Adrenal gland (tissue), 12 donors: Measurements from ENCODE around the gene SIGLEC9. TPM values are rescaled to one million over a fixed set of nuclear protein-coding genes. Genes with fewer than 3 reads are reported as not detected.
A peak's percentile ranks its signal among the peaks of the same experiment; 100 is the strongest.

Source experiments
- DNase-seq, 7 donors: peaks; one replicate each; pipeline ENCODE4 v3.0.0-alpha.2; 2019 to 2020
- H3K27ac ChIP-seq, 5 donors: fragments of 200-600 bp; sonication (generic) in 4 of 5; 1 replicate in 3 of 5; 2 replicates in 2 of 5; pipeline versions ENCODE4 v1.5.1 to v1.8.0; 2016 to 2020; ENCODE audit warnings: mild to moderate bottlenecking in 1 of 5
- H3K27me3 ChIP-seq: fragments of 200-600 bp; 2 replicates; pipeline ENCODE4 v1.8.0; 2021
- H3K36me3 ChIP-seq, 2 donors: fragments of 200-600 bp; replicated peaks in 1 of 2; 1 replicate in 1 of 2; 2 replicates in 1 of 2; pipeline versions ENCODE4 v1.5.1 to v1.8.0; 2018 to 2022
- H3K4me1 ChIP-seq, 2 donors: fragments of 200-600 bp; replicated peaks in 1 of 2; 1 replicate in 1 of 2; 2 replicates in 1 of 2; pipeline versions ENCODE4 v1.5.1 to v1.8.0; 2018 to 2021
- H3K4me3 ChIP-seq, 4 donors: fragments of 200-600 bp; sonication (generic) in 3 of 4; one replicate each; pipeline ENCODE4 v1.5.1; 2016 to 2018
- H3K9me3 ChIP-seq, 3 donors: fragments of 200-600 bp; sonication (generic) in 1 of 3; replicated peaks in 1 of 3; 1 replicate in 2 of 3; 2 replicates in 1 of 3; pipeline versions ENCODE4 v1.5.1 to v1.8.0; 2016 to 2021
- CTCF ChIP-seq, 6 experiments: fragments of 450-650 bp in 4 of 6; fragments of 200-600 bp in 2 of 6; sonication (generic) in 1 of 6; IDR thresholded peaks; 1 replicate in 5 of 6; 2 replicates in 1 of 6; pipeline versions ENCODE4 v1.5.1 to v1.8.0; 2016 to 2021; ENCODE audit warnings: antibody characterized with exemption in 6 of 6, mild to moderate bottlenecking in 2 of 6, moderate library complexity in 1 of 6
- POLR2A ChIP-seq, 2 donors: fragments of 450-650 bp; IDR thresholded peaks; one replicate each; pipeline ENCODE4 v1.6.1; 2017; ENCODE audit warnings: antibody characterized with exemption in 2 of 2, mild to moderate bottlenecking in 2 of 2, moderate library complexity in 1 of 2
- WGBS, 4 donors: extraction: QIAGEN DNeasy Blood & Tissue Kit in 2 of 4; methylation state at CpG; one replicate each; pipeline versions ENCODE4 v1.1.5 to v1.1.7; 2013 to 2017; 5-methylcytosine and 5-hydroxymethylcytosine counted together
- intact Hi-C, 2 donors: fragments of 100-400 bp; cut with DNase I; formaldehyde crosslinking; loops; one replicate each; pipeline versions ENCODE4 v1.14.1 to v1.15.0; 2022 to 2023
- polyA plus RNA-seq, 3 donors: library from polyadenylated mRNA; stranded (reverse); fragments of 200-250 nt in 2 of 3; fragments of 350-450 nt in 1 of 3; fragmentation: Illumina TruSeq in 1 of 3; extraction: RNeasy Lipid Tissue Mini Kit (QIAGEN cat#74804) in 1 of 3; gene quantifications; one replicate each; pipeline ENCODE4 v1.2.3, GENCODE V29; 2013 to 2014
- total RNA-seq, 9 donors: library from RNA; depleted of rRNA in 4 of 9; stranded (reverse); fragments of >200 nt in 4 of 9; fragments of 120-200 nt in 1 of 9; fragmentation: NEBNext Ultra II Directional in 1 of 9; extraction: Animal tissue kit (Norgen Biotek cat#: 25700) in 1 of 9; gene quantifications; one replicate each; pipeline versions ENCODE4 v1.1.0 to v1.2.4, GENCODE V29; 2013 to 2023
- donor health status: healthy with polysubstance abuse.
- donor health status: Bipolar disorder and iron deficiency.
- donor health status: DM: yes; HTN: yes; CAD: no.
- donor health status: DM: no; HTN: no; CAD: no.
- donor health status: DM: no; HTN: no; CAD: no.
- donor health status: DM: yes; HTN: yes; CAD: no.

Gene SIGLEC9
- total and polyA plus RNA-seq, 12 donors, result 1.5 to 29.7 (median 9.9) TPM

- Histone ChIP-seq H3K36me3 (no peaks in the 10 kb centered on the region), H3K27me3 (no peaks in the 10 kb centered on the region), H3K9me3 (no peaks in the 10 kb centered on the region), H3K4me3 (peak overlapping the region in 1 of 4 donors; percentile 23), H3K4me1 (no peaks in the 10 kb centered on the region), H3K27ac (no peak overlapping the region)
- TF ChIP-seq POLR2A (IDR thresholded peaks at IDR 0.05) (no peak), CTCF (IDR thresholded peaks at IDR 0.05) (no peak)
- 56 to 86% (median 77%) methylated on average over 2 to 11 of the region's 11 CpGs for WGBS, 4 donors
- DNase-seq, result no peak
- intact Hi-C loops, result no loop called here
Observed at GRCh38 chr19:51144482-51145045, 19.9 kb downstream of the SIGLEC9 start.

- whole genome bisulfite sequencing, 4 donors, result 74 to 85% (median 78%) methylated on average over 2 to 4 of the region's 4 CpGs
- TF ChIP-seq CTCF (IDR thresholded peaks at IDR 0.05), result no peak
- no peak for TF ChIP-seq POLR2A (IDR thresholded peaks at IDR 0.05)
- peak in 1 of 7 donors; percentile 6 for DNase-seq
- H3K27me3 ChIP-seq, result no peaks in the 10 kb centered on the region
- no peak overlapping the region for H3K4me3 ChIP-seq
- H3K4me1 ChIP-seq, result no peaks in the 10 kb centered on the region
- no peaks in the 10 kb centered on the region for H3K36me3 ChIP-seq
- no peaks in the 10 kb centered on the region for H3K9me3 ChIP-seq
- intact Hi-C loops, result no loop called here
- no peak overlapping the region for H3K27ac ChIP-seq
Observed at GRCh38 chr19:51145916-51146493, 21.3 kb downstream of the SIGLEC9 start.

- Histone ChIP-seq H3K9me3 (no peaks in the 10 kb centered on the region), H3K36me3 (no peaks in the 10 kb centered on the region), H3K27ac (no peak overlapping the region), H3K27me3 (no peaks in the 10 kb centered on the region), H3K4me1 (no peaks in the 10 kb centered on the region), H3K4me3 (no peak overlapping the region)
- no peak for DNase-seq
- WGBS, 4 donors, result 85 to 93% (median 92%) methylated on average over 6 to 7 of the region's 7 CpGs
- TF ChIP-seq POLR2A (IDR thresholded peaks at IDR 0.05), result no peak
- no peak for TF ChIP-seq CTCF (IDR thresholded peaks at IDR 0.05)
- intact Hi-C loops, result no loop called here
Observed at GRCh38 chr19:51146751-51147150, 22.0 kb downstream of the SIGLEC9 start.

- no peaks in the 10 kb centered on the region for H3K27me3 ChIP-seq
- no peaks in the 10 kb centered on the region for H3K36me3 ChIP-seq
- peak in 1 of 7 donors; percentile 6 for DNase-seq
- H3K4me3 ChIP-seq, result no peak overlapping the region
- H3K4me1 ChIP-seq, result no peaks in the 10 kb centered on the region
- no peak for TF ChIP-seq POLR2A (IDR thresholded peaks at IDR 0.05)
- TF ChIP-seq CTCF (IDR thresholded peaks at IDR 0.05), result no peak
- no peaks in the 10 kb centered on the region for H3K9me3 ChIP-seq
- no peak overlapping the region for H3K27ac ChIP-seq
- 53 to 91% (median 61%) methylated on average over 1 of the region's 1 CpG for WGBS, 4 donors
- intact Hi-C loops, result no loop called here
Observed at GRCh38 chr19:51147663-51148062, 23.0 kb downstream of the SIGLEC9 start.
